Activated CD4-positive, alpha-beta T cell treated with anti-CD3 and anti-CD28 coated beads, Interleukin-2, amount 10 ng/mL, durations not matched to agents 7 days and 5 days (primary cell): ENCODE results near the gene NPAS2. TPM values are rescaled to one million over a fixed set of nuclear protein-coding genes. Genes with fewer than 3 reads are reported as not detected.

ENCODE experiments used
- CTCF ChIA-PET: fragments of 350-600 bp; sonication (Branson Sonifier 250); formaldehyde crosslinking; loops from one replicate; lab custom pipeline; 2021; ENCODE audit warnings: antibody characterized with exemption; lab: Charles Lee
- POLR2A ChIA-PET: fragments of 350-600 bp; sonication (Branson Sonifier 250); formaldehyde crosslinking; loops from one replicate; lab custom pipeline; 2021; ENCODE audit warnings: antibody characterized with exemption; lab: Charles Lee
- DNase-seq: peaks from one replicate; pipeline ENCODE4 v3.0.0-alpha.2; 2020
- H3K27ac Mint-ChIP-seq: one replicate; pipeline ENCODE4 v1.8.0; 2021; ENCODE audit warnings: mild to moderate bottlenecking, moderate library complexity, mixed read lengths
- H3K27me3 Mint-ChIP-seq: one replicate; pipeline ENCODE4 v1.8.0; 2021; ENCODE audit warnings: mixed read lengths
- H3K36me3 Mint-ChIP-seq: one replicate; pipeline ENCODE4 v1.8.0; 2021; ENCODE audit warnings: low read depth, mixed read lengths
- H3K4me1 Mint-ChIP-seq: one replicate; pipeline ENCODE4 v1.8.0; 2021; ENCODE audit warnings: mixed read lengths
- H3K4me3 Mint-ChIP-seq: one replicate; pipeline ENCODE4 v1.8.0; 2021; ENCODE audit warnings: mild to moderate bottlenecking, moderate library complexity, mixed read lengths
- H3K9me3 Mint-ChIP-seq: one replicate; pipeline ENCODE4 v1.8.0; 2021; ENCODE audit warnings: mixed read lengths
- total RNA-seq, 2 experiments: library from RNA; stranded (reverse); gene quantifications; one replicate each; pipeline ENCODE4 v1.2.3, GENCODE V29; 2021

NPAS2 gene
- total RNA-seq, 2 experiments from 2014 or later, result 5.6 to 6.1 TPM

DNA sequence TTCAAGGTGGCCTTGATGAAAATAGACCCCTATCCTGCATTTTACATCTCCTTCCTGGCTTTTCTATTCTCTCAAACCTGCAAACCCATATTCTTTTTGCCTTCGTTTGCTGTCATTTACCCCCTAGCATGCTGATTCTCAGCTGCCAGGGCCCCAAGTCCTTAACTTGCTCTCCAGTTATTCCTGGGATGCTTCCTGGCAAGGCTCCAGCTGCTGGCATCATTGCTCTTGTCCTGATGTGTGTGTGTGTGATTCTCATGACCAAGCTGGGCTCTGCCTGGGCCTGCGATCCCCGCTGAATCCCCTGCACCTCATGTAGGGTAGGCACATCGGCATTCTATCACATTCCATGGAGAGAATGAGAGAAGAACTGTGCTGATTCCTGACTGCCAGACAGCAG lies 11.9 kb downstream of the NPAS2 start:
- H3K27me3 Mint-ChIP-seq, result no peaks in the 10 kb centered on the region
- H3K36me3 Mint-ChIP-seq, result no peaks in the 10 kb centered on the region
- CTCF ChIA-PET, result interaction anchor here (1.4 kb wide), 1 partner anchor 8 kb away, joined by 3 read pairs; no protein-coding TSS in a partner anchor
- H3K4me1 Mint-ChIP-seq, result no peaks in the 10 kb centered on the region
- no peak overlapping the region for H3K27ac Mint-ChIP-seq
- POLR2A ChIA-PET, result no interaction called here
- H3K9me3 Mint-ChIP-seq, result peaks cover 9% of the 10 kb centered on the region
- DNase-seq, result no peak
- H3K4me3 Mint-ChIP-seq, result no peak overlapping the region

DNA sequence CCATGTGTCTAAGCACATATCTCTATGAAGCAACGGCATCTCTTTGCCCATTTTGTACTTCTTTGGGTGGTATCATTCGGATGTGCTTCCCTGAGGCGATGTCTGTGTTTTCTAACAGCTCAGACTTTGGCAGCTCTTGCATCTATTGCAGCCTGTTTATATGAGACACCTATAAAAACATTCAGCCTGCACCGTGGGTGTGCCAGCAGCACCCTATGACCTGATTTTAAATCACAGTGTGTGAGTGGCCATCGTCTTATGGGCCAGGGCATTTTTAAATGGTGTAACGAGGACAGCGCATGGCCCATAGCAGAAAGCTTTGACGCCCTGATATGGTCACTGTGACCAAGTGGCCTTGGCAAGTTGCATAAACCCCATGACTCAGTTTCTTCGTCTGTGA lies 12.9 kb downstream of the NPAS2 start:
- H3K9me3 Mint-ChIP-seq, result peaks cover 6% of the 10 kb centered on the region

DNA sequence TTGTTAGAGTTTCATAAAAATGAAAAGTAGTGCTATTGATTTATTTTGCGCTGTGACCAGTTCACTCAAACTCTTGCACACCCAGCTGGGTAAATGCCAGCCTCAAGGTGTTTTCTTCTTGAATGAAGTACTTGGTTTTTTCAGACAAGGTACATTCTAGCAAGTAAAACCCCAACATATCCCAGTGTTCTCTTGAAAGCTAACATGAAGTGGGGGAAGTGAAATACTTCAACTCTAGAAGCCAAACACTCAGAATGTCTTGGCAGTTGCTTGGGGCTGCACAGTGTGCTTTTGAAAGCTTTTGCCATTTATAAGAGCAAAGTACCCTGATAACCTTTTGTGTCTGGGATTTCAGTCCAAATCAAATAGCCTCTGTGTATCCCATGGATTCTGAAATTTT lies 13.4 kb downstream of the NPAS2 start:
- no peak for DNase-seq

More for the DNA sequence above, 12.9 kb downstream of the NPAS2 start:
- H3K4me1 Mint-ChIP-seq, result no peaks in the 10 kb centered on the region
- no peak for DNase-seq
- ChIA-PET CTCF (no interaction called here), POLR2A (no interaction called here)
- no peaks in the 10 kb centered on the region for H3K36me3 Mint-ChIP-seq
- no peak overlapping the region for H3K27ac Mint-ChIP-seq
- no peaks in the 10 kb centered on the region for H3K27me3 Mint-ChIP-seq
- H3K4me3 Mint-ChIP-seq, result no peak overlapping the region

DNA sequence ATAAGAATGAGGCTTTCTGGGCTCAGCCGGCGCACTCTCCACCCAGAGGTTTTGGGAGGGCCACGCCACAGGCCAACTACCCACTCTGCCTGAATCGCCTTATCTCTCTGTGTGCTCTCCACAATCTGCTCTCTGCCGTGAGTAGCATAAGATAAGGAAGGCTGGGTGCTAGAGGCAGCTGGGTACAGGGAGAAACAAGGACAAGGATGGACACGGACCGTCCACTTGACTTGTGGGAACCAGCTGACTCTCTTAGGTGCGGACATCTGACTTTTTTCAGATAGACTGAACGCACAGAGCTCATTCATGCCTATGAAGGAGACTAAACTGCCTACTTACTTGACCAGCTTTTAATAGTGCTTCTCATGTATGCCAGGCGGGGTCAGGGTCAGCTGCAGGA lies 14.3 kb downstream of the NPAS2 start:
- Mint-ChIP-seq H3K9me3 (no peaks in the 10 kb centered on the region), H3K4me3 (no peak overlapping the region), H3K36me3 (no peaks in the 10 kb centered on the region), H3K27ac (no peak overlapping the region), H3K4me1 (no peaks in the 10 kb centered on the region), H3K27me3 (no peaks in the 10 kb centered on the region)
- DNase-seq, result no peak
- ChIA-PET CTCF (interaction anchor here (0.9 kb wide), 1 partner anchor 69 kb away, joined by 3 read pairs; no protein-coding TSS in a partner anchor), POLR2A (no interaction called here)

More for the DNA sequence above, 13.4 kb downstream of the NPAS2 start:
- CTCF ChIA-PET, result no interaction called here
- Mint-ChIP-seq H3K4me3 (no peak overlapping the region), H3K36me3 (no peaks in the 10 kb centered on the region), H3K9me3 (peaks cover 4% of the 10 kb centered on the region), H3K27me3 (no peaks in the 10 kb centered on the region), H3K27ac (no peak overlapping the region), H3K4me1 (no peaks in the 10 kb centered on the region)
- POLR2A ChIA-PET, result no interaction called here

DNA sequence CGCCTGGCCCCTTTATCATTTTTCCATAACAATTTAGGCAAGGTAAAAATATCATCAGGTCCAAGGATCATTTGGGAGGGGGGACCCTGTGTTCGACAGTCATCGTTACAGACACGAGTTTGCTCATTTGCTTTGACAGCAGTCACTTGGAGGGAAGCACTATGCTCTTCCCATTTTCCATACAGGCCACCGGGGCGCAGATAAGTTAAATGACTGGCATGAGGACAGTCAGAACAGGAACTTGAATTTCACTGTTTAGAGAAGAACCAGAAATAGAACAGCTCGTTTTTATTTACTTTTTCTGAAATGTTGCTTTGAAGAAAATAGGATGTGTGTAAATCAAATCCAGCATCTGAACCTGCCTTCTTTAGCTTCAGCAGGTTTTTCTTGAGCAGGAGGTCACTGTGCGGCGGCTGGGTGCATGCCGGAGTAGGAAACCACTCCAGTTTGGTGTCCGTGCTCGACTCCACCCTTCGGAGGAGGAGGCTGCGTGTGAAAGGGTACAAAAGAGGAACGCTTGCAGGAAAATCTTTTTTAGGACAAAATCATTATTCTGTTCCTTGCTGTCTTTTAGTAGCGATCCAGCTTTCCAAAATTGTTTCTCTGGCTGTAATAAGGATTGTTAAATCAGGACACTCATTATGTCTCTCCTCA lies 15.2 kb downstream of the NPAS2 start:
- POLR2A ChIA-PET, result no interaction called here
- Mint-ChIP-seq H3K4me3 (no peak overlapping the region), H3K9me3 (no peaks in the 10 kb centered on the region), H3K27me3 (no peaks in the 10 kb centered on the region), H3K36me3 (no peaks in the 10 kb centered on the region), H3K4me1 (no peaks in the 10 kb centered on the region), H3K27ac (no peak overlapping the region)
- DNase-seq, result no peak
- CTCF ChIA-PET, result interaction anchor here (0.9 kb wide), 1 partner anchor 70 kb away, joined by 3 read pairs; no protein-coding TSS in a partner anchor

DNA sequence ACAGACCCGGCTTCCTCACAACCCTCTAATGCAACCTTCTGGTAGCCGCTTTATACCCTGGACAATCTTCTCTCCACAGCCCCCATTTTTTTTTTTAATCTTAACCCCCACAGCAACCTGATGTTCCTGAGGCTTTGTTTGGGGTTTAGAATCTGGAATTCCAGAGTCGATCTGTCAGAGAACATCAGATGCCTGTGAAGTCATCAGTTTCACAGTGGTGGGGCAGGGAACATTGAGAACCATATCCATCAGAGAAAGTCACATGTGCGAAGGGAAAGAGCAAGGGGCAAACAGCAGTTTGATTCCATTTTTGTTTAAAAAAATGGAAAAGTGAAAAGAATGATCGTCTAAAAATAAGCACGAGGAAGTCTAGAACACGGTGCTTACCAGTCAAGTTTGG lies 20.6 kb downstream of the NPAS2 start:
- DNase-seq, result no peak
- no peak overlapping the region for H3K4me3 Mint-ChIP-seq

DNA sequence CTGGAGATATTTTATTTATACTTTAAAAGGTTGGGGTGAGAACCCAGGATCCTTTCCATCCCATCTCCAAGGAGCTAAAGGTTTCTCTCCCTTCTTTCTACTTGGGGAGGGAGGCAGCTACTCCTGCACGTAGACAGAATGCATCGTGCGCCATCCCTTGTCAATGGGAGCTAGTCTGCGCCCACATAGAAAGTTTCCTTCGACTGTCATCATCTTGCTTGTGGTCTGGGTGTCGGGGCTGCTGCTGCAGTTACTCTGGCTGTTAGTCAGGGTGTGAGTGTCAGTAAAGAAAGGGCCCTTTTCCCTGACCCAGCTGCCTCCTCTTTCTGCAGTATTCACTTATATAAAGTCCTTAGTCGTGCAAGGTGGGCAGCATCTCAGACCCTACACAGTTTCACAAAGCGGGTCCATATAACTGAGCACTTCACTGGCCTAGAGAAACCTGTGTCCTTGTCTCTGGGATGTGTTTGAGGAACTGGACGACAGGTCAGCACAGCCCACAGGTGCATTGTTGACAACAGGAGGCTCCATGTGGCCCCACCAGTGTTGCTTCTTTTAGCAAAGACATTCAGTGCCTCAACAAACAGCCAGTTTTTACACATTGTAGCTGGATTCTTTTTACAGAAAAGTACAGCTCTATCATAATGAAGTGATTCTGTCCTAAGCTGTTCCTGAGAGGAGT lies 22.4 kb downstream of the NPAS2 start:
- Mint-ChIP-seq H3K27ac (no peak overlapping the region), H3K36me3 (no peaks in the 10 kb centered on the region), H3K27me3 (no peaks in the 10 kb centered on the region), H3K4me1 (no peaks in the 10 kb centered on the region), H3K9me3 (peaks cover 7% of the 10 kb centered on the region), H3K4me3 (no peak overlapping the region)
- POLR2A ChIA-PET, result interaction anchor here (0.6 kb wide), 1 partner anchor 131 kb away, joined by 4 read pairs; no protein-coding TSS in a partner anchor
- CTCF ChIA-PET, result no interaction called here
- DNase-seq, result no peak

More for the DNA sequence above, 20.6 kb downstream of the NPAS2 start:
- CTCF ChIA-PET, result interaction anchor here (1.0 kb wide), 1 partner anchor 9 kb away, joined by 3 read pairs; no protein-coding TSS in a partner anchor
- POLR2A ChIA-PET, result no interaction called here
- H3K4me1 Mint-ChIP-seq, result no peaks in the 10 kb centered on the region
- peaks cover 7% of the 10 kb centered on the region for H3K9me3 Mint-ChIP-seq
- no peak overlapping the region for H3K27ac Mint-ChIP-seq
- no peaks in the 10 kb centered on the region for H3K36me3 Mint-ChIP-seq
- H3K27me3 Mint-ChIP-seq, result no peaks in the 10 kb centered on the region

DNA sequence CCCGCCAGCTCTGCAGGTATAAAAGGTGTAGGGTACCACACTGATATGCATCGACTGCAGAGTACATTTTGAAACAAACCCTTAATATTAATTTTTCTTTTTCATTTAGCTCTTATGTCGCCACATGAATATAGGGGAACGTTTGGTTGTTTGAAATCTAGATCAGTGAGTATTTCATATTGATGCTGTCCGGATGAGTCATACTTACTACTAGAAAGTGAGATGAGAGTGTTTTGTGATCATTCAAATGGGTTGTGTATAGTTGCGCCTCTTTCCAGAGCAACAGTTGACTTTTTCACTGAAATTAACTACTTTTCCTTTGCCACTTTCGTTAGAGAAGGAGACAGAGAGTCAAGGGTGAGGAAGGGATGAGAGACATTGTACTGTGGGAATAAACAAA lies 24.6 kb downstream of the NPAS2 start:
- POLR2A ChIA-PET, result no interaction called here
- Mint-ChIP-seq H3K36me3 (no peaks in the 10 kb centered on the region), H3K27ac (no peak overlapping the region), H3K9me3 (peaks cover 7% of the 10 kb centered on the region), H3K4me3 (no peak overlapping the region), H3K27me3 (no peaks in the 10 kb centered on the region), H3K4me1 (no peaks in the 10 kb centered on the region)
- no peak for DNase-seq
- CTCF ChIA-PET, result no interaction called here

DNA sequence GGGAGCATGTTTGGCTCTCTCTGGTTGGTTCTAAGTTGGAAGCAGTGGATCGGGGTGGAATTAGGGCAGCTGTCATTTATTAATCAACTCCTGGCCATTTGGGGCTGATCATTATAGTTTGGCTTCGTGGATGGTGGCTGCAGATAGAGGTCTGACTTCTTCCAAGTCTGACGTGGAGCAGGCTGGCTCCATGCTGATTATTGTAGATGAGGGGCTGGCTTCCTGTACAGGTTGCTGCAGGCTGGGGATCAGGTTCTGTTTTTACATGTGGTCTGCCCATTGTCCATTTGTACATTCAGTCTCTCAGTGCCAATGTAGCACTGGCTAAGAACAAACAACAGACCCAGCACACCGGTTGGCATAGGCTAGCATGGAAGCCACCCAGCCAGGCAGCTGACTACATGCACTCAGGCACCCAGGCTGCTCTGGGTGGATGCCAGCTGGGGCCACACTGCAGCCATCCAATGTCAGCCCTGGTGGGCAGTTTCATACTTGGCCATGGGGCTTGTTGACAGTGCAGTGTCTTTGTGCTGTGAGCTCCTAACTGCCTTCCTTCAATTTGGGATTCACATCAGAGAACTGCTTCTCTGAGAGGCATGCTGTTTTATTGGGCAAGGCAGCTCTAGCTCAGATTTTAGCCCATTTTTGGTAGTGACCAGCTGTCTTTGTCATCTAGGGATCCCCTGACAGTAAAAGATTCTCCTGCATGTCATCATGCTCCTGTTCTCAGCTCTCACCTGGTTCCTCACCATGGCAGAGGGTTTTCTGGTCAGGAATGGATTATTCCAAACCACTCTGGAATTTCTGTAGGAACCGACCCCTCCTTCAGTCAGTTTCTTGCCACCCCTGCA lies 25.4 kb downstream of the NPAS2 start:
- Mint-ChIP-seq H3K4me1 (no peaks in the 10 kb centered on the region), H3K27me3 (no peaks in the 10 kb centered on the region), H3K36me3 (no peaks in the 10 kb centered on the region), H3K27ac (no peak overlapping the region), H3K9me3 (peaks cover 7% of the 10 kb centered on the region), H3K4me3 (no peak overlapping the region)
- ChIA-PET CTCF (no interaction called here), POLR2A (no interaction called here)
- DNase-seq, result no peak

DNA sequence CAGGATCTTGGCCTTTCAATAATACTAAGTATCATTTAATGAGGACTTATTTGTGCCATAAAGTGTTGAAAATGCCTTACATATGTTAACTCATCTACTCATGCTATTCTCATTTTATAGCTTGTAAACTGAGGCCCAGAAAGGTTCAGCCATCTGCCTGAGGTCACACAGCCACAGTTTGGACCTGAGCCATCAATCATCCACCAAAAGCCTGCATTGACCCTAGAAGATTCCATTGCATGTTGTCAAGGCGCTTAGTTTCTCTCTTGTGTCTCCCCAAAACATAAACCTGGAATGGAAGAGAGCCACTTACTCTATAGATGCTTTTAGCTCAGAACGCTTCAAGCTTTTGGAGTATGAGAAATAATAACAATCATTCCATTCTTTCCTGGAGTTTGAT lies 26.8 kb downstream of the NPAS2 start:
- peaks cover 7% of the 10 kb centered on the region for H3K9me3 Mint-ChIP-seq
- H3K36me3 Mint-ChIP-seq, result no peaks in the 10 kb centered on the region
- no peaks in the 10 kb centered on the region for H3K27me3 Mint-ChIP-seq
- no peak overlapping the region for H3K27ac Mint-ChIP-seq
- CTCF ChIA-PET, result no interaction called here
- H3K4me3 Mint-ChIP-seq, result no peak overlapping the region
- POLR2A ChIA-PET, result no interaction called here
- H3K4me1 Mint-ChIP-seq, result no peaks in the 10 kb centered on the region
- DNase-seq, result no peak

DNA sequence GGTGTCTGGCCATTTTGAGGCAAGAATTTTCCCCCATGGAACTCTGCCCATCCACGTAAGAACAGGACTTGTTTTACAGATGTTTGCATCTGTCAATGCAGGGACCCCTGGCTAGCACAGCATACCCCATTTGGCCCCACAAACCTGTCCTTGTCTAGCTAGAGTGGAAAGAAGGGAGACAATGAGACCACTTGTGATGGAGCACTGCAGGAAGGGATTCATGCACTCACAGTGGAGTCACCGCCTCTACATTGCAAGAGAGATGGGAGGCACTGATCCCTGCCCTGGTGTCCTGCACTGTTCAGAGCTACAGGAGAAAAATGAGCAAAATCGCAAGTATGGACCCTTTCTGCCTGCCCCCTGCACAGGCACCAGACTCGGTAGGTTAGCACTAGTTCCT lies 32.5 kb downstream of the NPAS2 start:
- CTCF ChIA-PET, result no interaction called here
- Mint-ChIP-seq H3K27me3 (no peaks in the 10 kb centered on the region), H3K36me3 (no peaks in the 10 kb centered on the region), H3K4me3 (no peak overlapping the region), H3K9me3 (no peaks in the 10 kb centered on the region), H3K4me1 (peaks cover 3% of the 10 kb centered on the region), H3K27ac (no peak overlapping the region)
- no peak for DNase-seq
- POLR2A ChIA-PET, result no interaction called here

DNA sequence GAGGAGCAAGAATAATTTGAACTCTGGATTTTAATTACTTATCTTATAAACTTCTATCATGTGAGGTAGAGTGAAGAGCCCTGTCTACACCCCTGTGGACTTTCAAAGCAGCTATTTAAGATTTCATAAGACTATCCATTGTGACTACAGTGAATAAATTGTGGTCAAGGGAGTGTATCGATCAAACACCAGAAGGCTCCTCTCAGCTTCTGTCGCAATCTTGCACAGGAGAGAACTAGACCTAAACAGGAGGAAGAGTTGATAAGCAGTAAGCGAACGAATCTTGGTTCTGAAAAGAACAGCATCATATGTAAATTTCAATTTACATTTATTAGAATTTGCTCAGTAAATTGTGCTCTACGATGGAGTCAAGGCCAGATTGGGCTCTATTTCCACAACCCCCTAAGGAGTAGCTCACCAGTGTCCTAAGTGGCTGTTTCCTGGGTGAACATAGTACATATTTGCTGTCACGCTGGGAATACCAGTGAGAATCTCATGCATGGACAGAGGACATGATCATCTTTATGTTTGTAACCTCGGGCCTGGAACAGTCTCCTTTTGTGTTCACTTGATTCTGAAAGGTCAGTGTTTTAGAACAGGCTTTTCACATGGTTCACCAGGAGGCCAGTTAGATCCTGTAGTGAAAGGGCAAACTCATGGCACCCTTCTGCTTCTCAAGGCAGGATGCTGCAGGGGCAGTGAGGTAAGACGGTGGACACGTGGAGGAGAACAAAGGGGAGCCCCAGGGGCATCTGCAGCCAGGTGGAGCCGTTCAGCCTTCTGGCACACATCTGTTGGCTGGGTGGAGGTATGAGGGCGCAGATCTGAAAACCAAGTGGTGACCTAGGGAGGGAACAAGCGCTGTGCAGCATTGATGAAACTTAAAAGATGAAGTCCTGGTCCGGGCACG lies 33.3 kb downstream of the NPAS2 start:
- DNase-seq, result no peak
- Mint-ChIP-seq H3K27me3 (no peaks in the 10 kb centered on the region), H3K27ac (no peak overlapping the region), H3K36me3 (no peaks in the 10 kb centered on the region), H3K4me1 (peaks cover 3% of the 10 kb centered on the region), H3K4me3 (no peak overlapping the region), H3K9me3 (no peaks in the 10 kb centered on the region)
- ChIA-PET CTCF (no interaction called here), POLR2A (no interaction called here)
